Testis (tissue), 2 donors: ENCODE results near the gene RASSF10.

Experiments
- POLR2A ChIP-seq: fragments of 450-650 bp; IDR thresholded peaks from one replicate; pipeline ENCODE4 v1.6.1; 2017; ENCODE audit warnings: antibody characterized with exemption, mild to moderate bottlenecking, moderate library complexity
- TF ChIP-seq, protein P1 (sequence below), 3 experiments: fragments of 450-650 bp in 2 of 3; fragments of 200-600 bp in 1 of 3; sonication (generic) in 1 of 3; IDR thresholded peaks; one replicate each; pipeline ENCODE4 v1.5.1; 2016 to 2019; ENCODE audit warnings: antibody characterized with exemption in 3 of 3, mild to moderate bottlenecking in 2 of 3, moderate library complexity in 1 of 3

DNA sequence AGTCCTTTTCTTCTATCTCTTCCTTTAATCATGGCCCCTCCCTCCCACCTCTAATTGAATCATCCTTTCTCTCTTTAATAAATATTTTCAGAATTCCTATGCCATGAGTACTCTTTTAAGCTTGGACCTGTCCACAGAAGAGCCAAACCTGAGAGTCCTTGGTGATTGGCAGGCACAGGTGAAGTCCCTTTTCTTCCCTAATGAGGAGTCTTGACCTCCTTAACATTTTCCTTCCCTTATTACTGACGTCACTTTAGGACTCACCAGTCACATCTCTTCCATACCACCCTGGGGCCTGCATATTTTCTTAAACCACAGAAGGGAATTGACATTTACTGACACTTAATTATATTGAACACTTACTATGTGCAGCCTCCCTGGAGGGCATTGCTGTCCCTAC lies 41.0 kb upstream of the RASSF10 start:
- no peak for TF ChIP-seq POLR2A
- TF ChIP-seq, protein P1, sequence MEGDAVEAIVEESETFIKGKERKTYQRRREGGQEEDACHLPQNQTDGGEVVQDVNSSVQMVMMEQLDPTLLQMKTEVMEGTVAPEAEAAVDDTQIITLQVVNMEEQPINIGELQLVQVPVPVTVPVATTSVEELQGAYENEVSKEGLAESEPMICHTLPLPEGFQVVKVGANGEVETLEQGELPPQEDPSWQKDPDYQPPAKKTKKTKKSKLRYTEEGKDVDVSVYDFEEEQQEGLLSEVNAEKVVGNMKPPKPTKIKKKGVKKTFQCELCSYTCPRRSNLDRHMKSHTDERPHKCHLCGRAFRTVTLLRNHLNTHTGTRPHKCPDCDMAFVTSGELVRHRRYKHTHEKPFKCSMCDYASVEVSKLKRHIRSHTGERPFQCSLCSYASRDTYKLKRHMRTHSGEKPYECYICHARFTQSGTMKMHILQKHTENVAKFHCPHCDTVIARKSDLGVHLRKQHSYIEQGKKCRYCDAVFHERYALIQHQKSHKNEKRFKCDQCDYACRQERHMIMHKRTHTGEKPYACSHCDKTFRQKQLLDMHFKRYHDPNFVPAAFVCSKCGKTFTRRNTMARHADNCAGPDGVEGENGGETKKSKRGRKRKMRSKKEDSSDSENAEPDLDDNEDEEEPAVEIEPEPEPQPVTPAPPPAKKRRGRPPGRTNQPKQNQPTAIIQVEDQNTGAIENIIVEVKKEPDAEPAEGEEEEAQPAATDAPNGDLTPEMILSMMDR (IDR thresholded peaks at IDR 0.05) = no peak
